HepG2 (cell line): ENCODE data around the gene ARHGAP21. TPM values are rescaled to one million over a fixed set of nuclear protein-coding genes. Genes with fewer than 3 reads are reported as not detected.

ENCODE experiments used
- ATAC-seq: fragments of 200-7000 bp; cut with Tn5 transposase; 3 replicates; pipeline ENCODE4 v1.9.1; 2020; ENCODE audit warnings: mild to moderate bottlenecking, moderate library complexity
- BruUV-seq: library from RNA; stranded (reverse); fragments of 400-500 nt; replicated peaks from 2 replicates; lab custom pipeline; 2021; lab: Mats Ljungman, UMichigan
- CTCF ChIA-PET: fragments of 300-600 bp; formaldehyde crosslinking; extraction: SDS; loops from one replicate; lab custom pipeline; 2021; ENCODE audit warnings: low total read pairs, inconsistent platforms, low intra/inter-chr PET ratio; lab: Yijun Ruan, JAX
- POLR2A ChIA-PET: fragments of 350-600 bp; sonication (Branson Sonifier 250); formaldehyde crosslinking; loops from one replicate; lab custom pipeline; 2020; ENCODE audit warnings: antibody characterized with exemption, inconsistent platforms; lab: Yijun Ruan, JAX
- DNase-seq: peaks from one replicate; pipeline ENCODE4 v3.0.0-alpha.2; 2015; ENCODE audit warnings: low spot score
- FAIRE-seq: peaks from 3 replicates; lab custom pipeline; 2011; peaks lifted over from hg19 to GRCh38; lab: Jason Lieb, UNC
- H2AFZ ChIP-seq: one replicate; pipeline ENCODE4 v1.6.1; 2011; ENCODE audit warnings: low read length, inconsistent platforms
- H3K27ac ChIP-seq: fragments of 300-600 bp; 3 replicates; pipeline ENCODE4 v1.8.0; 2011; ENCODE audit warnings: mixed run types, mild to moderate bottlenecking, mixed read lengths, low read length, inconsistent platforms; ENCODE audit not compliant: insufficient read depth; ENCODE audit errors: extremely low read length
- H3K27me3 ChIP-seq, 2 experiments: fragments of 200-600 bp in 1 of 2; 2 replicates in 1 of 2; 3 replicates in 1 of 2; pipeline versions ENCODE4 v1.6.0 to v1.8.0; 2011; ENCODE audit warnings: low read length in 2 of 2, mild to moderate bottlenecking in 2 of 2, moderate library complexity in 2 of 2, inconsistent platforms in 1 of 2; ENCODE audit not compliant: insufficient read depth in 2 of 2, control insufficient read depth in 1 of 2
- H3K36me3 ChIP-seq, 2 experiments: fragments of 200-600 bp in 1 of 2; replicated peaks in 1 of 2; 2 replicates in 1 of 2; 3 replicates in 1 of 2; pipeline versions ENCODE4 v1.5.1 to v1.8.0; 2011; ENCODE audit warnings: low read length in 2 of 2, inconsistent platforms in 1 of 2; ENCODE audit not compliant: insufficient read depth in 2 of 2, control insufficient read depth in 1 of 2
- H3K4me1 ChIP-seq: 2 replicates; pipeline ENCODE4 v1.5.1; 2012; ENCODE audit warnings: low read length, inconsistent platforms; ENCODE audit not compliant: insufficient read depth
- H3K4me2 ChIP-seq: 2 replicates; pipeline ENCODE4 v1.6.0; 2011; ENCODE audit warnings: low read depth, low read length, inconsistent platforms
- H3K4me3 ChIP-seq, 3 experiments: fragments of 200-600 bp in 1 of 3; sonication (generic), shearing (Covaris generic) in 1 of 3; replicated peaks in 1 of 3; 2 replicates each; pipeline ENCODE4 v1.5.1; 2011 to 2016; ENCODE audit warnings: low read length in 3 of 3, inconsistent platforms in 2 of 3, low read depth in 2 of 3, mild to moderate bottlenecking in 2 of 3, control low read depth in 1 of 3, mixed read lengths in 1 of 3; ENCODE audit not compliant: insufficient read depth in 1 of 3
- H3K79me2 ChIP-seq: one replicate; pipeline ENCODE4 v1.6.1; 2011; ENCODE audit warnings: low read length, inconsistent platforms; ENCODE audit not compliant: insufficient read depth
- H3K9ac ChIP-seq: 2 replicates; pipeline ENCODE4 v1.6.0; 2011; ENCODE audit warnings: mild to moderate bottlenecking, low read depth, low read length, inconsistent platforms; ENCODE audit not compliant: insufficient read depth
- H3K9me3 ChIP-seq: 2 replicates; pipeline ENCODE4 v1.5.1; 2012; ENCODE audit warnings: mild to moderate bottlenecking, low read length
- H4K20me1 ChIP-seq: 2 replicates; pipeline ENCODE4 v1.6.0; 2011; ENCODE audit warnings: inconsistent platforms, mild to moderate bottlenecking, low read length, moderate library complexity; ENCODE audit not compliant: insufficient read depth
- ATF7 ChIP-seq, 2 experiments: fragments of 450-650 bp in 1 of 2; sonication (generic) in 1 of 2; formaldehyde crosslinking in 1 of 2; IDR thresholded peaks; 2 replicates each; pipeline versions ENCODE4 v1.4.0 to v1.6.1; 2016 to 2020; ENCODE audit warnings: antibody characterized with exemption in 1 of 2, mild to moderate bottlenecking in 1 of 2, missing genetic modification reagents in 1 of 2
- KDM3A ChIP-seq: IDR thresholded peaks from 2 replicates; pipeline ENCODE4 v1.6.1; 2018; ENCODE audit warnings: low read depth, missing compliant biosample characterization
- LCORL ChIP-seq, 2 experiments: fragments of 450-650 bp in 1 of 2; sonication (generic) in 1 of 2; formaldehyde crosslinking in 1 of 2; IDR thresholded peaks; 2 replicates each; pipeline versions ENCODE4 v1.5.0 to v1.6.1; 2017 to 2020; ENCODE audit warnings: antibody characterized with exemption in 1 of 2, missing genetic modification reagents in 1 of 2
- MAFF ChIP-seq: IDR thresholded peaks from 2 replicates; pipeline ENCODE4 v1.6.1; 2011; ENCODE audit warnings: low read depth, low read length, improper control_type of control experiment
- MAFK ChIP-seq, 2 experiments: IDR thresholded peaks in 1 of 2; conservative IDR thresholded peaks in 1 of 2; 2 replicates each; pipeline ENCODE4 v1.6.1; 2011; ENCODE audit warnings: improper control_type of control experiment in 2 of 2, low read length in 2 of 2
- ZNF12 ChIP-seq: sonication (generic); formaldehyde crosslinking; IDR thresholded peaks from 2 replicates; pipeline ENCODE4 v1.5.0; 2020; ENCODE audit warnings: missing genetic modification reagents
- ZNF232 ChIP-seq: sonication (generic); formaldehyde crosslinking; IDR thresholded peaks from 2 replicates; pipeline ENCODE4 v1.4.0; 2020; ENCODE audit warnings: missing genetic modification reagents, borderline replicate concordance
- WGBS: methylation state at CpG from one replicate; pipeline ENCODE4 v1.1.6; 2017; ENCODE audit warnings: low lambda C conversion rate; 5-methylcytosine and 5-hydroxymethylcytosine counted together
- in situ Hi-C: cut with HindIII; loops from 2 replicates; pipeline ENCODE4 v1.10.0; 2017; ENCODE audit warnings: low pct_unique_long_range_greater_than_20kb; ENCODE audit not compliant: extremely low pct_ligation_motif_present
- intact Hi-C: fragments of 100-400 bp; cut with micrococcal nuclease; formaldehyde crosslinking; loops from one replicate; pipeline ENCODE4 v1.10.0; 2022; ENCODE audit not compliant: unreplicated experiment
- polyA plus RNA-seq, 8 experiments: library from polyadenylated mRNA; depleted of rRNA in 3 of 8; stranded (reverse) in 7 of 8; unstranded in 1 of 8; fragments of >200 nt; fragmentation: Illumina TruSeq in 4 of 8; extraction: Trizol in 4 of 8; gene quantifications; 2 replicates each; pipeline versions ENCODE4 v1.2.1 to v1.2.3, GENCODE V29; 2011 to 2016; ENCODE audit warnings: low read depth in 4 of 8, missing spikeins in 1 of 8, mixed read lengths in 1 of 8; ENCODE audit not compliant: insufficient read depth in 1 of 8
- total RNA-seq, 5 experiments: library from RNA; depleted of rRNA; stranded (reverse); fragments of >200 nt; fragmentation: Illumina TruSeq; extraction: Trizol; gene quantifications; 2 replicates each; pipeline ENCODE4 v1.2.3, GENCODE V29; 2016; ENCODE audit warnings: low read depth in 1 of 5
- TF ChIP-seq, protein P1 (sequence below): sonication (generic); formaldehyde crosslinking; conservative IDR thresholded peaks from 2 replicates; pipeline ENCODE4 v1.4.0; 2020; ENCODE audit warnings: missing genetic modification reagents

ARHGAP21 gene
- total and polyA plus RNA-seq, 2 of the 13 experiments (the other 11 are each of a cell fraction or from before 2014, with no cell fraction given) = 23.9 to 26.6 TPM

DNA sequence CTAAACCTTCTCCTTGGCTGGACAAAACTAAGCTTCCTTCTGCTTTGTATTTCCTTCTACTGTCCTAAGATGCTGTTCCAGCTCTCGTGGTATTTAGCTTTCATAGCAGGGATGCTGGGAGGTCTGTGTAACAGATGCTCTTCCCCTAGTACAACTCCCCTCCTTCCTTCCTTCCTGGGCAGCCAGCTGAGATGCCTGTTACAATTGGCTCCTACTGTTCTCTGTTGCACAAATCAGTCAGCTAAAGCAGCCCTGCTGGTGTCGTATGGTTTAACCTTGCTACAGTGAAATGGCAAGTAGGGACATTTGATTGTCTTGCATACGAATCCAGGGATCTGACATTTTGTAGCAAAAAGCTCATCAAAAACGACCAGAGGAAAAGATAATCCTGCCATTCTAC lies 143.8 kb downstream of the ARHGAP21 start:
- H3K9me3 ChIP-seq = no peaks in the 10 kb centered on the region
- in situ Hi-C loops = no loop called here
- intact Hi-C loops = no loop called here
- H3K36me3 ChIP-seq = no peaks in the 10 kb centered on the region; a peak in 1 of 5 replicates
- BruUV-seq = no TSS peak
- H4K20me1 ChIP-seq = no peaks in the 10 kb centered on the region
- H3K79me2 ChIP-seq = no peaks in the 10 kb centered on the region
- H3K27me3 ChIP-seq = no peaks in the 10 kb centered on the region
- TF ChIP-seq KDM3A (CRISPR knock-in tag) (no peak), ATF7 (IDR thresholded peaks at IDR 0.05) (no peak), ATF7 (CRISPR knock-in tag; IDR thresholded peaks at IDR 0.05) (no peak), ZNF12 (no peak)
- TF ChIP-seq, protein P1, sequence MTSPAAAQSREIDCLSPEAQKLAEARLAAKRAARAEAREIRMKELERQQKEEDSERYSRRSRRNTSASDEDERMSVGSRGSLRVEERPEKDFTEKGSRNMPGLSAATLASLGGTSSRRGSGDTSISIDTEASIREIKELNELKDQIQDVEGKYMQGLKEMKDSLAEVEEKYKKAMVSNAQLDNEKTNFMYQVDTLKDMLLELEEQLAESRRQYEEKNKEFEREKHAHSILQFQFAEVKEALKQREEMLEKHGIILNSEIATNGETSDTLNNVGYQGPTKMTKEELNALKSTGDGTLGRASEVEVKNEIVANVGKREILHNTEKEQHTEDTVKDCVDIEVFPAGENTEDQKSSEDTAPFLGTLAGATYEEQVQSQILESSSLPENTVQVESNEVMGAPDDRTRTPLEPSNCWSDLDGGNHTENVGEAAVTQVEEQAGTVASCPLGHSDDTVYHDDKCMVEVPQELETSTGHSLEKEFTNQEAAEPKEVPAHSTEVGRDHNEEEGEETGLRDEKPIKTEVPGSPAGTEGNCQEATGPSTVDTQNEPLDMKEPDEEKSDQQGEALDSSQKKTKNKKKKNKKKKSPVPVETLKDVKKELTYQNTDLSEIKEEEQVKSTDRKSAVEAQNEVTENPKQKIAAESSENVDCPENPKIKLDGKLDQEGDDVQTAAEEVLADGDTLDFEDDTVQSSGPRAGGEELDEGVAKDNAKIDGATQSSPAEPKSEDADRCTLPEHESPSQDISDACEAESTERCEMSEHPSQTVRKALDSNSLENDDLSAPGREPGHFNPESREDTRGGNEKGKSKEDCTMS (CRISPR knock-in tag) = no peak
- CTCF ChIA-PET = no interaction called here
- DNase-seq (no peak), FAIRE-seq (no peak), ATAC-seq (no peak)
- H3K9ac ChIP-seq = no peak overlapping the region
- no peaks in the 10 kb centered on the region for H3K4me1 ChIP-seq
- H3K27ac ChIP-seq = no peak overlapping the region
- H3K4me3 ChIP-seq = no peak overlapping the region
- POLR2A ChIA-PET = no interaction called here
- WGBS = 88% methylated on average over 4 of the region's 4 CpGs
- H2AFZ ChIP-seq = no peak overlapping the region
- no peak overlapping the region for H3K4me2 ChIP-seq

DNA sequence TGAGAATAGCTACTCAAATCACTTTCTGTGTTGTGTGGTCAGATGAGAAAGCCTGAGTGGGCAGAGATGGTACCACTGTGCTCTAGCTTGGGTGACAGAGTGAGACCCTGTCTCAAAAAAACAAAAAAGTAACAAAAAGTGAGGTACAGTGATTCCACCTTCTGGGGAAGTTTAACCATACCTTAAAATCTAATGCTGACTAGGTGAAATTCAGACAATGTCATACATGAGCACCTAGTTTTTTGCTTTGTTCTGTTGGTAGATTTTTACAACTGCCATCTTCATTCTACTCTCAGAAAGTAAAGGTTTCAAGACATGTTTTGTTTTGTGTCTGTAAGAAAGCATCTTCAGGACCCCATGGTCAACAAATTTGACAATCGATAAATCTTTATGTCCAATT lies 144.2 kb downstream of the ARHGAP21 start:
- in situ Hi-C loops (no loop called here), intact Hi-C loops (no loop called here)
- FAIRE-seq (no peak), DNase-seq (no peak), ATAC-seq (no peak)
- H3K4me1 ChIP-seq = no peaks in the 10 kb centered on the region
- ChIA-PET POLR2A (no interaction called here), CTCF (no interaction called here)
- 97% methylated on average over 1 of the region's 1 CpG for WGBS
- H3K27ac ChIP-seq = no peak overlapping the region
- no peak overlapping the region for H3K4me2 ChIP-seq
- H3K79me2 ChIP-seq = no peaks in the 10 kb centered on the region
- TF ChIP-seq MAFK (conservative IDR thresholded peaks at IDR 0.05 in 1 of 2, IDR thresholded peaks at IDR 0.05 in 1 of 2; ENCODE audit: low read length in 2 of 2) = peak; percentile 42 to 67; a peak in 3 of 4 replicates
- TF ChIP-seq MAFF = 0 out of 2 replicates have a peak, but pooled peaks have one; percentile 39
- no peak for TF ChIP-seq ZNF232 (CRISPR knock-in tag)
- TF ChIP-seq LCORL (IDR thresholded peaks at IDR 0.05) = no peak
- TF ChIP-seq LCORL (CRISPR knock-in tag; IDR thresholded peaks at IDR 0.05) = no peak
- no peaks in the 10 kb centered on the region for H4K20me1 ChIP-seq
- H3K4me3 ChIP-seq = no peak overlapping the region
- BruUV-seq = no TSS peak
- H3K27me3 ChIP-seq = no peaks in the 10 kb centered on the region
- no peaks in the 10 kb centered on the region; a peak in 1 of 5 replicates for H3K36me3 ChIP-seq
- no peak overlapping the region for H3K9ac ChIP-seq
- H2AFZ ChIP-seq = no peak overlapping the region
- H3K9me3 ChIP-seq = no peaks in the 10 kb centered on the region
